Measurements from ENCODE around the gene WDFY3.

Gene WDFY3

DNA sequence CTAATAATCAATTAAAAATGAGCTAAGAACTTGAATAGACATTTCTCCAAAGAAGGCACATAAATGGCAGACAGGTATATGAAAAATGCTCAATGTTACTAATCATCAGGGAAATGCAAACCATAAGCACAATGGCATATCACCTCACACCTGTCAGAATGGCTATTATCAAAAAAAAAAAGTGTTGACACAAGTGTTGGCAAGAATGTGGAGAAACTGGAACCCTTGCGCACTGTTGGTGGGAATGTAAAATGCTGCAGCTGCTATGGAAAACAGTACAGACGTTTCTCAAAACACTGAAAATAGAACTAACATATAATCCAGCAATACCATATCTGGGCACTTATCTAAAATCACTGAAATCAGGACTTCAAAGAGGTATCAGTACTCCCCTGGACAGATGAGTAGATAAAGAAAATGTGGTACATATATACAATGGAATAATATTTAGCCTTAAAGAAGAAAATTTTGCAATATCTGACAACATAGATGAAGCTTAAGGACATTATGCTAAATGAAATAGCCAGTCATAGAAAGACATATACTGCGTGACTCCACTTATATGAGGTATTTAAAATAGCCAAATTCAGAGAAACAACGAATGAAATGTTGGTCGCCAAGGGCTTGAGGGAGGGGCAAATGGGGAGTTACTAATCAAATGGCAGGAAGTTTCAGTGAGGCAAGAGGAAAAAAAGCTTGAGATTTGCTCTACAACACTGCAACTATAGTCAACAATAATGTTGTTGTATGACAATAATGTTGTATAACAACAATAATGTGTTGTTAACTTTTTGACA is 175.5 kb downstream of the WDFY3 start:
- DNase-seq, result no peak

DNA sequence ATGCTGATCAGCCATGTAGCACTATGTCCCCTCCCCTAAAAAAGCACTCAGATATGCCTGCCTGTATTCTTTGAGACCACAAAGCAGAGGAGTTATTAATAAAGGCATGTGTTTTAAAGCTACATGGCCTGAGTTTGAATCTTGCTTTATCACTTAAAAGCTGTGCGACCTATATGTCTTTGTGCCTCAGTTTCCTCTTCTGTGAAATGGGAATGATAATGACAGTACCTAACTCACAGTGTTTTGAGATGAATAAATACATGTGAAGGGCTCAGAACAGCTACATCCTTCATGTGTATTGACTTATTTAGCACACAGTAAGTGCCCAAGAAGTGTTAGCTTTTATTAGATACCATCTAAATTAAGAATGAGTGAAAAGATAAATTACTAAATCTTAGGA is 180.0 kb downstream of the WDFY3 start:
- no peak for DNase-seq

DNA sequence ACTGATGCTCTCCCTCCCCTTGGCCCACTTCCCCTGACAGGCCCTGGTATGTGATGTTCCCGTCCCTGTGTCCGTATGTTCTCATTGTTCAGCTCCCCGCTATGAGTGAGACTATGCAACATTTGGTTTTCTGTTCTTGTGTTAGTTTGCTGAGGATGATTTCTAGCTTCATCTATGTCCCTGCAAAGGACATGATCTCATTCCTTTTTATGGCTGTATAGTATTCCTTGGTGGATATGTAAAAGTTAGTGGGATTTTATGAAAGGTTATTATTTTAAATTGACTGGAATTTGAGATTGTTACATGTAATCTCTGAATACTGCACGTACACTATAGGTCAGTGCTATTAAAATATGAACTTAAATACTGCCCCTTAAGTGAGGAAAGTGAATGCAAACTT is 184.0 kb downstream of the WDFY3 start:
- DNase-seq, result no peak

DNA sequence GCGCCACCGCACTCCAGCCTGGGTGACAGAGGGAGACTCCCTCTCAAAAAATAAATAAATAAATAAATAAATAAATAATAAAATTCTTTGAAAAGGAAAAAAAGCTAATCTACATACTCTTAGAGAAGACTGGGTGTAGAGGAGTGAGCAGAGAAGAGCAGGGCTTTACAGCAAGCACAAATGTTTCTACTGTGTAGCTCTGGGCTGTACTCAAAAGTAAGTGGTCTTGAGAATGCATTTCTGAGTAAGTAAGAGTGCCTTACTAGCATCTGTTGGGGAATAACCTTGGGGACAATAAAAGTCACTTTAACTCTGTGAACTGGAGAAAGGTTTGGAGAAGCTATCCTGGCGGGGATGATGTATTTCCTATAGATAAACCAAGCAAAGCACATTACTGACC is 185.8 kb downstream of the WDFY3 start:
- no peak for DNase-seq

GRCh38 chr4:84778041-84778440 is 188.4 kb downstream of the WDFY3 start:
- DNase-seq, result no peak

GRCh38 chr4:84767168-84767567 is 199.3 kb downstream of the WDFY3 start:
- no peak for DNase-seq

- DNase-seq, result no peak
Measured at GRCh38 chr4:84753321-84753972, 213.0 kb downstream of the WDFY3 start.

GRCh38 chr4:84751707-84752106 is 214.8 kb downstream of the WDFY3 start:
- DNase-seq, result peak; percentile 14

- DNase-seq, result peak; percentile 59
Measured at GRCh38 chr4:84750960-84751283, 215.6 kb downstream of the WDFY3 start.

DNA sequence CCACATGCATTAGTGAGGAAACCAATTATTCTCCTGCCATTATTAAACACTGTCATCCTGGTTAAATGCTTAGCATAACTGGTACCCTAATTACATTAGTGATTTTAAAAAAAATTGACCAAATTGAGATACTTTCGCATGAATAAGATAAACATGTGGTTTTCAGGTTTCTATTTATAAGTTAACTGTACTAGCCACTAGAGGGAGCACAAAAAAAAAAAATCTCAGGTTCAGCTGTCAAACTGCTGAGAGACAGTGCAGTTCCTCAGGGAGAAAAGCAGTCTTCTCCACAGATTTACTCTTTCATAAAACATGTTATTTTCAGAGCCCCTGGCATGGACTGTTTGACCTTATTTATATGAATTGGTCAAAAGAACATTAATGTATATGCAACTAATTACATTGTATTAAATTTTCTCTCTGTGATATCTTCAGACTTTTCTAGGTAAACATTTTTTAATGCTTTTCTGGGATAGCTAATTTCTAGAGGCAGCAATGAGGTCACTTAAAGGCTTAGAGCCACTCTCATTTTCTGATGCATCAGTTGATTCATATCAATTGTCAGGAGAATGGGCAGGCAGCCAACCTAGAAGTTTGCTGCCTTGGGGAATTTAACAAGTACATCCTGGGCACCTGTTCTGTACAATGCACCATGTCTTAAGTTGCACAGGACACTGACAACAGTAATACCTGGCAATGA is 216.1 kb downstream of the WDFY3 start:
- peak; percentile 76 for DNase-seq

GRCh38 chr4:84740057-84740456 is 226.4 kb downstream of the WDFY3 start:
- DNase-seq, result no peak

- DNase-seq, result no peak
Measured at GRCh38 chr4:84738622-84739021, 227.9 kb downstream of the WDFY3 start.

GRCh38 chr4:84737656-84738055 is 228.8 kb downstream of the WDFY3 start:
- no peak for DNase-seq

- DNase-seq, result no peak
Measured at GRCh38 chr4:84734037-84734436, 232.5 kb downstream of the WDFY3 start.

GRCh38 chr4:84733343-84734033 is 233.0 kb downstream of the WDFY3 start:
- DNase-seq, result no peak

DNA sequence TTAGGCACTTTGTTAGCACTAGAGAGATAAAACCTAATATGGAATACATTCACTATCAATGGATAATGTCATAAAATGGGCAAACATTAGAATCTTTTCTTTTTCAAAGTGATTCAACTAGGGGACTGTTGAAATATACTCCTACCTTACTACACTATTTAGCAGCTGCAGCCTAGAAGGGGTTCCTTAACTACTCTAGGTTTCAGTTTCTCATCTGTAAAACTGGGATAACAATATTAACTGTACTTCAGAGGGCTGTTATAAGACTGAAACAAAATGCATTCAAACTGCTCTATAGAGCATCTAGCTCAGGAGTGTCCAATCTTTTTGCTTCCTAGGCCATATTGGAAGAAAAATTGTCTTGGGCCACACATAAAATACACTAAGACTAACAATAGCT is 236.1 kb downstream of the WDFY3 start:
- DNase-seq, result peak; percentile 13

DNA sequence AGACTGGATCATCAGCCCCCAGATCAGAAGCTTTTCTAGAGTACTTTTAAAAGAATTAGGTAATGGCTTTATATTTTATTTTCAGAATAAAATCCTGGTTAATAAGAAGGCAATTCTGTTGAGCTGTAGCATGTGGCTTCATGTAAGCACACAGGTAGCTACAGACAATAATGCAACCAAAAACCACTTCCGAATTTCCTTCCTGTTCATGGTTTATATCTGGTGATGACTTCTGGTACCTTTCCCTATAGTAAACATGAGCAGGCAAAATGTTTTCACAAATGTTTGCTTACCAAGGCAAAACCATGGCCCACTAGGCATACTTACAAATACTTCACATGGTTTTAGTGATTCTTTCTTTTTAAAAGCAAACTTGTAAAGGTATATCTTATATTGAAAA is 239.0 kb downstream of the WDFY3 start:
- no peak for DNase-seq

DNA sequence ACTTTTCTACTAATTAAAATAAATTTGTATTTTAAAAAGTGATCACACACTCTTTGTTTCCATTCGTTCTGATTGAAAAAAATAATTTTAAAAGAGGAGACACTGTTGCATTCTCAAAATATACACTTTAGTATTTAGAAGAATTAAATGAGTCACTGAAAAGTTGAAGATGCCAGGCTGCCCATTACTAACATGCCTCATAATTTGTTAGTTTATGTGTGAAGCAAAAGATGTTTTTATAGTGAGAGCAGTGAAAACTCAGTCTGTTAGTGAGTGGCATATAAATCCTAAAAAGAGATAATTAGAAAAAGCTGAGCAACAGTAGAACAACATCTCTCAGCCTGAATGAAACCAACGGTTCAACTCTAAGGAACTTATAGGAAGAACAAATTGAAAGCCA is 240.1 kb downstream of the WDFY3 start:
- no peak for DNase-seq

DNA sequence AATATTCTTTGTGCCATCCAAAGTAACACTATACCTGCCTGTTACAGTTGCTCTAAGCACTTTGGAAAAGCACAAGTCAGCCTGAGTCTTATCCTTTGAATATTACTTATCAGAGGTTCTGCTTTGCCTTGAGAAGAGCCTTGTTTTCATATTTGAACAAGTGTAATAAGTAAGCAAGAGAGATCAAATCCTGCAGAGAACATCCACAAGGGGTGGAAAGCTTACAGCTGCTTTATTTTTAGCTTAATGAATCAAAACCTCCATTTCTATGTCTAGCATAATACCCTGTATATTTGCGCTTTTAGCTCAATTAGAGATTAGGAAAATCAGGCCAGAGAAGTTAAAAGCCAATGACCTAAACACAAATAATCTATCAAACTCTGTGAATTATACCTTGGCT is 243.8 kb downstream of the WDFY3 start:
- no peak for DNase-seq

GRCh38 chr4:84719115-84719514 is 247.4 kb downstream of the WDFY3 start:
- no peak for DNase-seq

DNA sequence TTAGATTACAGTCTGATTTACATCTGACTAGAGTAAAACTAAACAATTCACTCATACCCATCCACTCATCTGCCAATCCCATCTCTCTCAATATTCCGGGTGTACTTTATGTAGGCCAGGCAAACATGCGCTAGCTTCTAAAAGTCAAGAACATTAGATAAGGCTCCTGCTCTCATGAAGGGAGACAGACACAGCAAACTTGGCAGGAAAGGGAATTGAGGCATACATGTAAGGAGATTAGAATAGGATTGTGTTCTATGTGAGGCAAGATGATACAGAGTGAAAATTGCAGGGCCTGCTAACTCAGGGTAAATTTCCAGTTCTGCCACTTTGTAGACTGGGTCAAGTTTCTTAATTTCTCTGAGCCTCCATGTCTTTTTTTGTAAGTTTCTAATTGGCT is 247.8 kb downstream of the WDFY3 start:
- no peak for DNase-seq

GRCh38 chr4:84710548-84710947 is 255.9 kb downstream of the WDFY3 start:
- DNase-seq, result no peak

GRCh38 chr4:84708406-84709135 is 257.9 kb downstream of the WDFY3 start:
- no peak for DNase-seq
